Uterus (tissue), 4 donors: Measurements from ENCODE around the gene ARRB2. TPM values are rescaled to one million over a fixed set of nuclear protein-coding genes. Genes with fewer than 3 reads are reported as not detected.

Experiments
- DNase-seq, 2 donors: peaks; one replicate each; pipeline ENCODE4 v3.0.0-alpha.2; 2019 to 2020
- H3K27ac ChIP-seq, 2 donors: fragments of 200-600 bp; sonication (generic); 1 replicate in 1 of 2; 2 replicates in 1 of 2; pipeline ENCODE4 v1.5.1; 2016 to 2018
- H3K27me3 ChIP-seq, 2 donors: fragments of 200-600 bp; sonication (generic); one replicate each; pipeline ENCODE4 v1.5.1; 2018 to 2019; ENCODE audit warnings: control low read depth in 1 of 2
- H3K36me3 ChIP-seq, 2 donors: fragments of 200-600 bp; sonication (generic); one replicate each; pipeline ENCODE4 v1.5.1; 2019; ENCODE audit warnings: control low read depth in 1 of 2
- H3K4me1 ChIP-seq, 2 donors: fragments of 200-600 bp; sonication (generic); one replicate each; pipeline ENCODE4 v1.5.1; 2018 to 2019; ENCODE audit warnings: control low read depth in 1 of 2
- H3K4me3 ChIP-seq, 2 donors: fragments of 200-600 bp; sonication (generic); 1 replicate in 1 of 2; 2 replicates in 1 of 2; pipeline ENCODE4 v1.5.1; 2018 to 2019; ENCODE audit warnings: mild to moderate bottlenecking in 1 of 2
- H3K9me3 ChIP-seq, 2 donors: fragments of 200-600 bp; sonication (generic); one replicate each; pipeline ENCODE4 v1.5.1; 2019; ENCODE audit warnings: control low read depth in 1 of 2
- POLR2A ChIP-seq, 2 donors: fragments of 450-650 bp; IDR thresholded peaks; one replicate each; pipeline ENCODE4 v1.6.1; 2016; ENCODE audit warnings: antibody characterized with exemption in 2 of 2, mild to moderate bottlenecking in 1 of 2, moderate library complexity in 1 of 2
- intact Hi-C: fragments of 100-400 bp; cut with DNase I; formaldehyde crosslinking; loops from one replicate; pipeline ENCODE4 v1.15.1; 2023; ENCODE audit warnings: low total_unique reads
- total RNA-seq, 4 donors: library from RNA; depleted of rRNA in 3 of 4; stranded (reverse); fragments of >200 nt in 3 of 4; gene quantifications; one replicate each; pipeline versions ENCODE4 v1.1.0 to v1.2.4, GENCODE V29; 2014 to 2023
- TF ChIP-seq, protein P1 (sequence below), 4 experiments: fragments of 200-600 bp in 2 of 4; fragments of 450-650 bp in 2 of 4; sonication (generic) in 2 of 4; IDR thresholded peaks; one replicate each; pipeline ENCODE4 v1.5.1; 2016 to 2019; ENCODE audit warnings: antibody characterized with exemption in 4 of 4, mild to moderate bottlenecking in 2 of 4, moderate library complexity in 1 of 4
- donor health status: DM: yes; HTN: yes; CAD: no.

Gene ARRB2
- total RNA-seq, 4 donors from 2014 or later, result 11.6 to 48.5 (median 40.8) TPM

GRCh38 chr17:4744999-4745969 lies 34.9 kb downstream of the ARRB2 start:
- no peak for DNase-seq
- TF ChIP-seq, protein P1, sequence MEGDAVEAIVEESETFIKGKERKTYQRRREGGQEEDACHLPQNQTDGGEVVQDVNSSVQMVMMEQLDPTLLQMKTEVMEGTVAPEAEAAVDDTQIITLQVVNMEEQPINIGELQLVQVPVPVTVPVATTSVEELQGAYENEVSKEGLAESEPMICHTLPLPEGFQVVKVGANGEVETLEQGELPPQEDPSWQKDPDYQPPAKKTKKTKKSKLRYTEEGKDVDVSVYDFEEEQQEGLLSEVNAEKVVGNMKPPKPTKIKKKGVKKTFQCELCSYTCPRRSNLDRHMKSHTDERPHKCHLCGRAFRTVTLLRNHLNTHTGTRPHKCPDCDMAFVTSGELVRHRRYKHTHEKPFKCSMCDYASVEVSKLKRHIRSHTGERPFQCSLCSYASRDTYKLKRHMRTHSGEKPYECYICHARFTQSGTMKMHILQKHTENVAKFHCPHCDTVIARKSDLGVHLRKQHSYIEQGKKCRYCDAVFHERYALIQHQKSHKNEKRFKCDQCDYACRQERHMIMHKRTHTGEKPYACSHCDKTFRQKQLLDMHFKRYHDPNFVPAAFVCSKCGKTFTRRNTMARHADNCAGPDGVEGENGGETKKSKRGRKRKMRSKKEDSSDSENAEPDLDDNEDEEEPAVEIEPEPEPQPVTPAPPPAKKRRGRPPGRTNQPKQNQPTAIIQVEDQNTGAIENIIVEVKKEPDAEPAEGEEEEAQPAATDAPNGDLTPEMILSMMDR (IDR thresholded peaks at IDR 0.05), result no peak
- TF ChIP-seq POLR2A (IDR thresholded peaks at IDR 0.05), result no peak
- Histone ChIP-seq H3K4me3 (no peak overlapping the region), H3K9me3 (no peaks in the 10 kb centered on the region), H3K27me3 (peaks cover 0 to 7% of the 10 kb centered on the region in 2 donors), H3K36me3 (no peaks in the 10 kb centered on the region), H3K4me1 (no peaks in the 10 kb centered on the region), H3K27ac (no peak overlapping the region)
- intact Hi-C loops, result no loop called here

DNA sequence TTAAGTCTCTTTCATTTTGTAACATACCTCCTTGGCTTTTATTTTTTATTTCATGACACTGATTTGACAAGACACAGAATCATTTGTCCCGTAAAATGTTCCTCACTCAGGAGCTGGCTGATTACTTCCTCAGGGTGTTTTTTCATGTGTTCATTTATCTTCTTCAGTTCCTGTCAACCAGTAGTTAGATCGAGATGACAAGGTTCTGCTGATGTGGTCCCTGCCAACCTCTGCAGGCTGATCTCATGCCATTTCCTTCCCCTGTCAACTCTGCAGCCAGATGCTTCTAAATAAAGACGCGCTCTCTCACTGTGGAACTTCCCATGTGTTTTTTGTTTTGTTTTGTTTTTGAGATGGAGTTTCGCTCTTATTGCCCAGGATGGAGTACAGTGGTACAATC lies 37.4 kb downstream of the ARRB2 start:
- Histone ChIP-seq H3K27ac (no peak overlapping the region), H3K4me1 (no peaks in the 10 kb centered on the region), H3K4me3 (no peak overlapping the region), H3K27me3 (peaks cover 0 to 7% of the 10 kb centered on the region in 2 donors), H3K36me3 (no peaks in the 10 kb centered on the region), H3K9me3 (no peaks in the 10 kb centered on the region)
- no peak for DNase-seq
- TF ChIP-seq, protein P1 (IDR thresholded peaks at IDR 0.05), result no peak
- TF ChIP-seq POLR2A (IDR thresholded peaks at IDR 0.05), result no peak
- intact Hi-C loops, result no loop called here

- H3K4me3 ChIP-seq, result no peak overlapping the region
- TF ChIP-seq, protein P1 (IDR thresholded peaks at IDR 0.05), result no peak
- no peak for TF ChIP-seq POLR2A (IDR thresholded peaks at IDR 0.05)
- intact Hi-C loops, result no loop called here
- peaks cover 0 to 7% of the 10 kb centered on the region in 2 donors for H3K27me3 ChIP-seq
- H3K4me1 ChIP-seq, result no peaks in the 10 kb centered on the region
- no peaks in the 10 kb centered on the region for H3K9me3 ChIP-seq
- no peak for DNase-seq
- H3K36me3 ChIP-seq, result no peaks in the 10 kb centered on the region
- H3K27ac ChIP-seq, result no peak overlapping the region
Observed at GRCh38 chr17:4748686-4749085, 38.3 kb downstream of the ARRB2 start.

- no peak overlapping the region for H3K27ac ChIP-seq
- H3K36me3 ChIP-seq, result no peaks in the 10 kb centered on the region
- TF ChIP-seq POLR2A (IDR thresholded peaks at IDR 0.05), result no peak
- TF ChIP-seq, protein P1 (IDR thresholded peaks at IDR 0.05), result no peak
- intact Hi-C loops, result no loop called here
- no peaks in the 10 kb centered on the region for H3K27me3 ChIP-seq
- no peaks in the 10 kb centered on the region for H3K4me1 ChIP-seq
- no peak overlapping the region for H3K4me3 ChIP-seq
- no peak for DNase-seq
- H3K9me3 ChIP-seq, result no peaks in the 10 kb centered on the region
Observed at GRCh38 chr17:4750606-4751005, 40.2 kb downstream of the ARRB2 start.

GRCh38 chr17:4751932-4752331 lies 41.5 kb downstream of the ARRB2 start:
- intact Hi-C loops, result no loop called here
- Histone ChIP-seq H3K36me3 (no peaks in the 10 kb centered on the region), H3K27ac (no peak overlapping the region), H3K4me1 (no peaks in the 10 kb centered on the region), H3K9me3 (no peaks in the 10 kb centered on the region), H3K27me3 (no peaks in the 10 kb centered on the region), H3K4me3 (no peak overlapping the region)
- DNase-seq, result no peak
- TF ChIP-seq, protein P1 (IDR thresholded peaks at IDR 0.05), result no peak
- TF ChIP-seq POLR2A (IDR thresholded peaks at IDR 0.05), result no peak
